ENCODE results near the gene FBRSL1. TPM values are rescaled to one million over a fixed set of nuclear protein-coding genes. Genes with fewer than 3 reads are reported as not detected.

FBRSL1 gene
- total RNA-seq, 1 experiment from 2014 or later, result 1.2 TPM

- DNase-seq (ENCODE audit: low read depth), result no peak
Measured at GRCh38 chr12:132510746-132511477, 21.0 kb downstream of the FBRSL1 start.

- DNase-seq (ENCODE audit: low read depth), result no peak
Measured at GRCh38 chr12:132511516-132512196, 21.7 kb downstream of the FBRSL1 start.

- no peak for DNase-seq (ENCODE audit: low read depth)
Measured at GRCh38 chr12:132512197-132513069, 22.5 kb downstream of the FBRSL1 start.

GRCh38 chr12:132513070-132513398, 23.1 kb downstream of the FBRSL1 start:
- peak; percentile 83 for DNase-seq (ENCODE audit: low read depth)

GRCh38 chr12:132513458-132514135, 23.6 kb downstream of the FBRSL1 start:
- DNase-seq (ENCODE audit: low read depth), result no peak

- DNase-seq (ENCODE audit: low read depth), result no peak
Measured at GRCh38 chr12:132514216-132514820, 24.4 kb downstream of the FBRSL1 start.

- DNase-seq (ENCODE audit: low read depth), result no peak
Measured at GRCh38 chr12:132514838-132515237, 24.9 kb downstream of the FBRSL1 start.

GRCh38 chr12:132516095-132517012, 26.4 kb downstream of the FBRSL1 start:
- no peak for DNase-seq (ENCODE audit: low read depth)

- DNase-seq (ENCODE audit: low read depth), result no peak
Measured at GRCh38 chr12:132517013-132517739, 27.2 kb downstream of the FBRSL1 start.

GRCh38 chr12:132517740-132518100, 27.8 kb downstream of the FBRSL1 start:
- no peak for DNase-seq (ENCODE audit: low read depth)

- no peak for DNase-seq (ENCODE audit: low read depth)
Measured at GRCh38 chr12:132518354-132518992, 28.5 kb downstream of the FBRSL1 start.

GRCh38 chr12:132520421-132521199, 30.7 kb downstream of the FBRSL1 start:
- no peak for DNase-seq (ENCODE audit: low read depth)

GRCh38 chr12:132521200-132521580, 31.2 kb downstream of the FBRSL1 start:
- no peak for DNase-seq (ENCODE audit: low read depth)

GRCh38 chr12:132521712-132522292, 31.9 kb downstream of the FBRSL1 start:
- no peak for DNase-seq (ENCODE audit: low read depth)

GRCh38 chr12:132522592-132523380, 32.8 kb downstream of the FBRSL1 start:
- no peak for DNase-seq (ENCODE audit: low read depth)

GRCh38 chr12:132523576-132524331, 33.8 kb downstream of the FBRSL1 start:
- DNase-seq (ENCODE audit: low read depth), result peak; percentile 41

- DNase-seq (ENCODE audit: low read depth), result peak; percentile 80
Measured at GRCh38 chr12:132524405-132524804, 34.5 kb downstream of the FBRSL1 start.
